BJ (cell line): ENCODE measurements around the gene AP5Z1. TPM values are rescaled to one million over a fixed set of nuclear protein-coding genes. Genes with fewer than 3 reads are reported as not detected.

Source experiments
- CTCF ChIA-PET: fragments of 350-600 bp; formaldehyde crosslinking; extraction: SDS; loops from one replicate; lab custom pipeline; 2021; ENCODE audit warnings: antibody characterized with exemption, inconsistent platforms; lab: Yijun Ruan, JAX
- POLR2A ChIA-PET: fragments of 300-600 bp; sonication (Branson Sonifier 250); formaldehyde crosslinking; extraction: SDS; loops from one replicate; lab custom pipeline; 2021; ENCODE audit warnings: antibody characterized with exemption; lab: Charles Lee
- DNase-seq: peaks from one replicate; pipeline ENCODE4 v3.0.0-alpha.2; 2011; ENCODE audit warnings: low read depth
- H3K27me3 ChIP-seq: 2 replicates; pipeline ENCODE4 v1.6.0; 2011; ENCODE audit warnings: low read length; ENCODE audit not compliant: control insufficient read depth, insufficient read depth
- H3K36me3 ChIP-seq: 2 replicates; pipeline ENCODE4 v1.5.1; 2011; ENCODE audit warnings: low read length; ENCODE audit not compliant: control insufficient read depth, insufficient read depth
- H3K4me3 ChIP-seq: 2 replicates; pipeline ENCODE4 v1.5.1; 2011; ENCODE audit warnings: low read depth, mild to moderate bottlenecking, control low read depth, low read length
- polyA plus RNA-seq: library from polyadenylated mRNA; depleted of rRNA; stranded (reverse); fragments of >200 nt; gene quantifications from 2 replicates; pipeline ENCODE4 v1.2.3, GENCODE V29; 2011; rRNA removed
- small RNA-seq: library from RNA; depleted of rRNA; stranded (forward); fragments of <200 nt; gene quantifications from one replicate; pipeline ENCODE3, GENCODE V24; 2012; ENCODE audit warnings: low replicate concordance, low read depth; ENCODE audit not compliant: insufficient read length
- TF ChIP-seq, protein P1 (sequence below): IDR thresholded peaks from 2 replicates; pipeline ENCODE4 v1.5.1; 2011; ENCODE audit warnings: low read depth, mild to moderate bottlenecking, control low read depth, inconsistent platforms, low read length, moderate library complexity; ENCODE audit not compliant: insufficient read depth

Gene AP5Z1
- polyA plus RNA-seq, 1 experiment = 27.3 TPM

DNA sequence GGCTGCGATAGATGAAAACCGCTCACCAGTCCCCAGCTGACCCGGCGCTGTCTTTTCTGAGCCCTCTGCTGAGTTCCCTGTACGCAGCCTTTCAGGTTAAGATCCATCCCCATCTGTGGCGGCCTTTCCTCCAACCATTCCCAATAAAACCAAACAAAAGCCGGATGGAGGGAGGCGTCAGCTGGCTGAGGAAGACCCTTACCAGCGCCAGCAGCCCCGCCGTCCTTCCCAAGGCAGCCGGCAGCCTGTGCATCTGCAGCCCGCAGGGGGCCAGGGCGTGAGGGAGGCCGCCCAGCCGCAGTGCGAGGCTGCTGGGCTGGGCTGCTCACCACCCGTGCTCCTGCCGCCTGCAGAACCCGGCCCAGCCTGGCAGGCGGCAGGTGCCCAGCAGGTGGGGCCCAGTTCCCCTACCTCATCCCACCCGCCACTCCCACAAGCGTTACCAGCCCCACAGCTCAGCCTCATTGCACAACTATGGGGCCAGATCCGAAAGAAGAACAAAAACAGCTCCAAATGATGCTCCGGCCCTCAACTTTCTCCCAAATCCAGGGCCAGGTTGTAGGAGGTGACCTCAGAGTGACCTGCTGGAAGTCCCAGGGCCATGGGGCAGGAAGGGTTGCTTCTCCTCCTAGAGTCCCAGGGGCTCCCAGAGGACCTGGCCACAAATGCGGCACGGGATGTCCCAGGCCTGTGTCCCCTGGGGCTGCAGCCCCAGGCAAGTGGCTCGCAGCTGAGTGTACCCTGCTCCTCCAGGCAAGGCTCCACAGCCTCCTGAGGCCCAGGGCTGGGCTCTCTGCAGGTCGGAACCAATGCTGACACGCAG is 62.6 kb downstream of the AP5Z1 start:
- POLR2A ChIA-PET = no interaction called here
- CTCF ChIA-PET = interaction anchor here (1.5 kb wide), 1 partner anchor 46 kb away, joined by 4 read pairs; the partner anchor contains the start of gene RADIL
- Histone ChIP-seq H3K36me3 (no peaks in the 10 kb centered on the region), H3K4me3 (no peak overlapping the region), H3K27me3 (no peaks in the 10 kb centered on the region)
- no peak for DNase-seq
- TF ChIP-seq, protein P1, sequence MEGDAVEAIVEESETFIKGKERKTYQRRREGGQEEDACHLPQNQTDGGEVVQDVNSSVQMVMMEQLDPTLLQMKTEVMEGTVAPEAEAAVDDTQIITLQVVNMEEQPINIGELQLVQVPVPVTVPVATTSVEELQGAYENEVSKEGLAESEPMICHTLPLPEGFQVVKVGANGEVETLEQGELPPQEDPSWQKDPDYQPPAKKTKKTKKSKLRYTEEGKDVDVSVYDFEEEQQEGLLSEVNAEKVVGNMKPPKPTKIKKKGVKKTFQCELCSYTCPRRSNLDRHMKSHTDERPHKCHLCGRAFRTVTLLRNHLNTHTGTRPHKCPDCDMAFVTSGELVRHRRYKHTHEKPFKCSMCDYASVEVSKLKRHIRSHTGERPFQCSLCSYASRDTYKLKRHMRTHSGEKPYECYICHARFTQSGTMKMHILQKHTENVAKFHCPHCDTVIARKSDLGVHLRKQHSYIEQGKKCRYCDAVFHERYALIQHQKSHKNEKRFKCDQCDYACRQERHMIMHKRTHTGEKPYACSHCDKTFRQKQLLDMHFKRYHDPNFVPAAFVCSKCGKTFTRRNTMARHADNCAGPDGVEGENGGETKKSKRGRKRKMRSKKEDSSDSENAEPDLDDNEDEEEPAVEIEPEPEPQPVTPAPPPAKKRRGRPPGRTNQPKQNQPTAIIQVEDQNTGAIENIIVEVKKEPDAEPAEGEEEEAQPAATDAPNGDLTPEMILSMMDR = no peak

DNA sequence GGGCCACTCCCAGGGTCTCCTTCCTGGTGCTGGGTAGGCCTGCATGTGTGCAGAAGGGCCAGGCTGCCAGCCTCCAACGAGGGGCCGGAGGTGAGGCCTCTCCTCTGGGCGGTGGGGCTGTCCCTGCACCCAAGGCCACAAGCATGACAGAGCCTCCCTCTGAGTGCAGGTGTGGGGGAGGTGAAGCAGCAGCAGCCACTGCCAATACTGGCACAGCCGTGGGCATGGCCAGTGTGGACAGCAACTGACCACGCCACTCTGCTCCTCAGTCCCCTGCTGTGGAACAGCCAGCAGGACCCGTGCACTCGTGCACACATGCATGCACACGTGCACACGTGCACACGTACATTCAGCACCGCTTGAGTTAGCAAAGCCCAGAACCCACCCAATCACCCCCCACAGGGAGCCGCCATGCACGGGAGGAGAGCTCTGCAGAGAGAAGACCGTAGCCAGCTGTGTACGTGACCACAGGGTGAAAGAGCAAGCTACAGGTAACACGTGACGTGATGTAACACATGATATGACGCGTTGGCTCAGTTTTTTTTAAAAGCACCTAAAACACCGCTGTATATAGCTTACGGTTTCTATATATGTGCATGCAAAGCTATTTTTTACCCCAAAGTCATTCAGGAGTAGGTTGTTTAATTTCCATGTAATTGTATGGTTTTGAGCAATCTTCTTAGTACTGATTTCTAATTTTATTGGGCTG is 63.4 kb downstream of the AP5Z1 start:
- no peak for DNase-seq
- ChIA-PET CTCF (interaction anchor here (1.5 kb wide), 1 partner anchor 45 kb away, joined by 4 read pairs; the partner anchor contains the start of gene RADIL), POLR2A (no interaction called here)
- H3K4me3 ChIP-seq = no peak overlapping the region
- TF ChIP-seq, protein P1 = no peak
- no peaks in the 10 kb centered on the region for H3K36me3 ChIP-seq
- no peaks in the 10 kb centered on the region for H3K27me3 ChIP-seq

DNA sequence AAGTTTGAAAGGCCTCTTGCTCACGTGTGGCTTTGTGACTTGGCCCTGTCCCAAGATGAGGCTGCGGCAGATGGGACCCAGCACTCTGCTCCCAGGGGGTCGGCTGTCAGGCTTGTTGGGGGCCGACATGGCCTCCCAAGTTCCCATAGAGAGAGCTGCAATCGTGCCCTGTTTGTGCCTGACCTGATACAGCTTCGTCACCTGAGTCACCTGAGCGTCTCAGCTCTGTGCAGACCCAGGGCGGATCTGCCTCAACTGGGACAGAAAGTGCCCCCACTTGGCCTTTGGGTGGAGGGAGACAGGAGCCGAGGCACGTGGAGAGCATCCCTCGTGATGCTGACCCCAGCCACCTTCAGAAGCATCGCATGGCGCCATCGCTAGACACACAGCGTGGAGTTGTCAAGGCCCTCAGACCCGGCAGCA is 64.7 kb downstream of the AP5Z1 start:
- no peak for DNase-seq
- Histone ChIP-seq H3K4me3 (no peak overlapping the region), H3K27me3 (no peaks in the 10 kb centered on the region), H3K36me3 (no peaks in the 10 kb centered on the region)
- ChIA-PET CTCF (interaction anchor here (0.8 kb wide), 1 partner anchor 10 kb away, joined by 3 read pairs; no protein-coding TSS in a partner anchor), POLR2A (no interaction called here)
- TF ChIP-seq, protein P1 = no peak

Small RNA genes lying within 50 kb of the gene (small RNA-seq; reads per million reads assigned to genes)
- gene MIR4656 = not detected
- not detected for gene RF00019

Other genes with a start within 250 kb of the AP5Z1 start
- 2.6 and 3.3 TPM in 2 replicates for gene FOXK1, start 93.3 kb upstream of the AP5Z1 start, polyA plus RNA-seq
- 0.01 and 0.02 TPM in 2 replicates for gene PAPOLB, start 86.4 kb downstream of the AP5Z1 start, polyA plus RNA-seq
- 1.1 and 1.2 TPM in 2 replicates for gene RADIL, start 108.1 kb downstream of the AP5Z1 start, polyA plus RNA-seq
- not detected in 2 replicates for gene MMD2, start 183.6 kb downstream of the AP5Z1 start, polyA plus RNA-seq